Left renal cortex interstitium (tissue), 4 donors: ENCODE results near the gene SOX10. TPM values are rescaled to one million over a fixed set of nuclear protein-coding genes. Genes with fewer than 3 reads are reported as not detected.
A peak's percentile ranks its signal among the peaks of the same experiment; 100 is the strongest.

Source experiments
- DNase-seq, 4 donors: peaks; one replicate each; pipeline ENCODE4 v3.0.0-alpha.2; 2013; ENCODE audit warnings: low read depth in 4 of 4, low spot score in 2 of 4, missing footprints in 1 of 4
- polyA plus RNA-seq, 4 donors: library from polyadenylated mRNA; unstranded; fragments of 120-200 nt; gene quantifications; one replicate each; pipeline ENCODE4 v1.2.1, GENCODE V29; 2013; ENCODE audit not compliant: insufficient read length in 4 of 4

Gene SOX10
- polyA plus RNA-seq, 4 donors: 1.0 to 2.1 (median 1.2) TPM

DNA sequence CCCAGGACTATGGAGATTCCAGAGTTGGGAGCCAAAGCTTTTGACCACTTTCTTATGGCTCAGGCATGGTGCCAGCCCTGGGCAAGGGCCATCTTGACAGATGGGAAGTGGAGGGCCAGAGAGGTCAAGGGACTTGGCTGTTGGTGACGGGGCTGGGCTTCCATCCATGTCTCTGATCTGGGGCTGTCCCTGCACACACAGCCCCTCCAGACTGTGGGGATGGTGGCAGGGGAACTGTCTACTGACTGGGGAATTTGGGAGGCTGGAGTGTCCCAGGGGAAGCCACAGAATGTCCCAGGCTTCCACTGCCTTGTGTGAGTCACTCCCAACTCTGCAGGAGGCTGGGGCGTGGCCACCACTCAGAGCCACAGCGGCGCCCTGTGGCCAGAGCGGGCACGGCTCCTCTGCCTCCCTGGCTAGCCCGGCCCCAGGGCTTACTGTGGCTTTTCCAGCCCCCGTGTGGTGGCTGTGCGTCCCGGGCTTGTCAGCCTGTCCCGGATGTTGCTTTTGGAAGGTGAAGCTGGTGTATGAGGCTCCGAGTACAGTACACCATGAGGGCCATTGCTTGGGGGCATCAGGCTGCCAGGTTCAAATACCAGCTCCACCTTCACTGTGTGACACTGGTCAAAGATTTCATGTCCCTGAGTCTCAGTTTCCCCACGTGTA is 50.5 kb downstream of the SOX10 start:
- DNase-seq: peak in 2 of 4 donors; percentile 60 to 76

- no peak for DNase-seq
These were observed 51.4 kb downstream of the SOX10 start for GRCh38 chr22:37932821-37933578.

GRCh38 chr22:37932401-37932800 is 52.0 kb downstream of the SOX10 start:
- no peak for DNase-seq

- no peak for DNase-seq
These were observed 52.4 kb downstream of the SOX10 start for GRCh38 chr22:37931893-37932389.

DNA sequence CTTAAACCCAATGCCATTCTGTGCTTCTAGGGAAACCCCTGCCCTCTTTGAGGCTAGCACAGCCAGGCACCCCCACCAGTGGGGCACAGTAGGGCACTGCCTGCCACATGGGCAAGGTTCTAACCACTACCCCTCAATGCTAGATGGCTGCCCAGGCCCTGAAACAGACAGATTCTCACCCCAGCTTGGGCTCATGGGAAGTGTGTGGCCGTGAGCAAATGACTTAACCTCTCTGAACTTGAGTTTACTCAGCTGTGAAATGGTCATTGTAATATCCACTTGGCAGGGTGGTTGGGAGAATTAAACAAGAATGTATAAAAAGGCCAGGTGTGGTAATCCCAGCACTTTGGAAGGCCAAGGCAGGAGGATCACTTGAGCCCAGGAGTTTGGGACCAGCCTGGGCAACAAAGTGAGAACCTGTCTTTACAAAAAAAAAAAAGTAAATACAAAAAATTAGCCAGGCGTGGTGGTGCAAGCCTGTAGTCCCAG is 53.4 kb downstream of the SOX10 start:
- DNase-seq: no peak

DNA sequence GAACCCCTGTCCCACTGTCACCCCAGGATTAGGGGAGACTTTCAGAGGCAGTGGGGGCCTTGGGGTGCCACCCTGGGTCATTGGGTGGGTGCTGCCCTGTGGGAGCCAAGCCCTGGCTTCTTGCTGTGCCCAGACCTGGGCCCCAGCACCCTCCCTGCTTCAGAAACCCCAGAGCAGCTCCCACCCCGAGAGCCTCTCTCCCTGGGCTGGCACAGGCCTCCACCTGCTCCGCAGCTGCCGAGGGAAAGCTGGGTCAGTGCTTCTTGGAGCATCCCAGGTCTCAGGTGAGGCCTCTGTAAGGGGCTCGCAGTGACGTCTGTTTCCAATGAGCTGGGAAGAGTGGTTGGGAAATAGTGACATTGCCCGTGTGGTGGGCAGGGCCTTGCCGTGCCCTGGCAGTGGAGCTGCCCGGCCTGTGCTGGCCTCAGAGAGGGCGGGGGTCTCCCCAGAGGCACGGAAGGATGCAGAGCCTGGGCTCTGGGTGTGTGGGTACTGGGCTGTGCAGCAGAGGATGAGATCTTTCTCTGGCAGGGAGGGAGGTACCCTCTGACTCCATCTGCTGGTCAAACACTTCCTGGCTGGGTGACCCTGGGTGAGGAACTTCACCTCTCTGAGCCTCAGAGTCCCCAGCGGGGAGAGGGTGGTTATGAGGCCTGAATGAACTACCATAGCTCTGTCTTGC is 53.9 kb downstream of the SOX10 start:
- DNase-seq: no peak

GRCh38 chr22:37929390-37929789 is 55.0 kb downstream of the SOX10 start:
- DNase-seq: no peak

DNA sequence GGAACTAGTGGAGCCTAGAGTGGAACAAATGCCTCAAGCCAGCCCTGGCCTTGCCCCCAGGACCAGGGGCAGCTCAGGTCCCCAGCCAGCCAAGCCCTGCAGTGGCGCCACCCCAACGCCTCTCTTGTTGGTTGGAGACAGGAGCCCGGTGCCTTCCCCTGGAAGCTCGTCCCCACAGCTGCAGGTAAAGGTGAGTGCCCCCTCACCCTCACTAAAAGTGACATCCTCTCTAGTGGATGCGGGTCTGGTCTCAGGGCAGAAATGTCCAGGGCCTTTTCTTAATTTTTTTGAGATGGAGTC is 56.8 kb downstream of the SOX10 start:
- no peak for DNase-seq

DNA sequence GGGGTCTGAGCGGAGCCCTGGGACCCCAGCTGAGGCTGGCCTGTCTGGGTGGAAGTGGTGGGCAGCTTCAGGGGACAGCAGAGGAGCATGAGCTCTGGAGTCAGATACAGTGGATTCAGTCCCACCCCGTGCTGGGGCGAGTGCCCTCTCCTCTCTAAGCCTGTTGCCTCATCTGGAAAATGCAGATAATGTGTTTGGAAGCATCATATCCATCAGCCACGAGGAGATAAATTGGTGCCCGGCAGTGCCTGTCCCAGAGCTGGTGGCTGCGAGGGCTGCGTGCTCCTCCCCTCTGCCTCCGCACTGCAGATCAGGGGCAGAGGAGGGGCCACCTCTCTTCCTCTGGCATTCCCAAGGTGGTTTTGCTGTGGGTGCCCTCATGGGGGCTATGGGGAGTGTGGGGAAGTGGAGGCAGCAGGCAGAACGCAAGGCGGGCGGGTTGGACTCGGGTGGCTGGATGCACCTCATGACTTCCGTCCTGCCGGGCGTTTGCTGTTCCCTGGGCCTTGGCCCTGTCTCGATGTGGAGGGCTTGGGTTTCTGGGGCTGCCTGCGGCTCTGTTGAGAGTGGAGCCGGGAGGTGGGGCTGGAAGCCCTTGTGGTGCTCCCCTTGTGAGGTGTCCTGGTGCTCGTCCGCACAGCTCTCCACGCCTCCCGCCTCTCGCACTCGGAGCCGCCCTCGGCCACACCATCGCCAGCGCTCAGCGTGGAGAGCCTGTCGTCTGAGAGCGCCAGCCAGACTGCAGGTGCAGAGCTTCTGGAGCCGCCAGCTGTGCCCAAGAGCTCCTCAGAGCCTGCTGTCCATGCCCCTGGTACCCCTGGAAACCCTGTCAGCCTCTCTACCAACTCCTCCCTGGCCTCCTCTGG is 57.4 kb downstream of the SOX10 start:
- no peak for DNase-seq

DNA sequence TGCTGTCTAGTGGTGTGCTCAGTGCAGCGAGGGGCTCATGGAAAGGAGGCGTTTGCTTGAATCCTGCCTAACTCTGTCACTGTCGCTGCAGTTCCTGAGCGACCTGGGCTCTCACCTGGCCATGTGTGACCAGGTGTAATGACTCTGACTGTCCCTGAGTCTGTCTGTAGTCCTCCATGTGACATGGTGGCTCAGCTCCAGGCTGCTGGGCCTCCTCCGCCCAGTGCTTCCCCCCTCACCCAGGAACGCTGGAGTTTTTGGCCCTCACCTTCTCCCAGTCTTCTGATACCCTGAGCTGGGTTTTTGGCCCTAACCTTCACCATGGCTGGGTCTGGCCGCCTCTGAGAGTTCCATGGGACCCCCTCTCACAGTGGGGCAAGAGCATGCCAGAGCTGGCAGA is 58.0 kb downstream of the SOX10 start:
- no peak for DNase-seq

GRCh38 chr22:37925767-37926166 is 58.6 kb downstream of the SOX10 start:
- DNase-seq: no peak

- no peak for DNase-seq
These were observed 59.0 kb downstream of the SOX10 start for GRCh38 chr22:37925330-37925729.

- DNase-seq: no peak
These were observed 59.8 kb downstream of the SOX10 start for GRCh38 chr22:37924386-37925065.

DNA sequence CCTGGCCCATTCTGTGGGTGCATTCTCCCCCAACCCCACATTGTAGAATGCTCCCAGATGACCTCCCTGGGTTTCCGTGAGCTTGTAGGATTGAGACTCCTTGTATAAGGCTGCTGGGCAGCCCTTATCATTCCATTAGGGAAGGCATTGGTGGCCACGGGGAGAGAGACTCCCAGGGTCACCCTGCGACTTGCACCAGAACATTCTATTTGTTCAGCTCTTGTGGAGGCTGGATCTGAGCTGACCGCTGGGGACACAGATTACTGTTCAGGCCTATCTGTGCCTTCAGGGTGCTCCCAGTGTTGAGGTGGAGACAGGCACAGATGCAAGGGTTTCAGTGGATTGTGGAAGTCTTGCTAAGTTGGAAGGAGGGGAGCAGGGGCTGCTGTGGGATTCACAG is 60.4 kb downstream of the SOX10 start:
- DNase-seq: no peak

Other genes starting within 250 kb of the SOX10 start
- 10 to 100 TPM; 11.5 to 18.1 (median 15.5) TPM for gene GCAT, start 176.6 kb downstream of the SOX10 start, polyA plus RNA-seq
- under 1 TPM in 1 of 4 donors, not detected in 3; 0.14 TPM for gene GALR3, start 161.2 kb downstream of the SOX10 start, polyA plus RNA-seq
- 10 to 100 TPM; 21.4 to 33.0 (median 29.8) TPM for gene ANKRD54, start 140.2 kb downstream of the SOX10 start, polyA plus RNA-seq
- gene EIF3L, start 135.1 kb downstream of the SOX10 start, polyA plus RNA-seq: 1,000 to 10,000 TPM in 2 of 4 donors, 100 to 1,000 TPM in 2; 872 to 1,137 (median 1,004) TPM
- 10 to 100 TPM; 28.3 to 32.4 (median 30.1) TPM for gene MICALL1, start 78.3 kb downstream of the SOX10 start, polyA plus RNA-seq
- 1 to 10 TPM; 4.2 to 5.8 (median 5.1) TPM for gene C22orf23, start 31.0 kb downstream of the SOX10 start, polyA plus RNA-seq
- gene POLR2F, start 30.9 kb downstream of the SOX10 start, polyA plus RNA-seq: 10 to 100 TPM; 69.0 to 86.8 (median 73.5) TPM
- gene PICK1, start 72.8 kb upstream of the SOX10 start, polyA plus RNA-seq: 10 to 100 TPM; 25.5 to 46.4 (median 39.2) TPM
- 1 to 10 TPM in 3 of 4 donors, under 1 TPM in 1; 0.76 to 3.3 (median 1.8) TPM for gene SLC16A8, start 99.6 kb upstream of the SOX10 start, polyA plus RNA-seq
- gene BAIAP2L2, start 126.1 kb upstream of the SOX10 start, polyA plus RNA-seq: 10 to 100 TPM in 1 of 4 donors, 1 to 10 TPM in 3; 4.9 to 11.1 (median 6.8) TPM
- 10 to 100 TPM; 27.6 to 72.6 (median 49.3) TPM for gene PLA2G6, start 197.3 kb upstream of the SOX10 start, polyA plus RNA-seq
- 1 to 10 TPM; 3.2 to 3.9 (median 3.6) TPM for gene MAFF, start 217.4 kb upstream of the SOX10 start, polyA plus RNA-seq